Caco-2 (cell line): ENCODE data around the gene SORBS2. TPM values are rescaled to one million over a fixed set of nuclear protein-coding genes. Genes with fewer than 3 reads are reported as not detected.

Source experiments
- BruUV-seq: library from RNA; stranded (reverse); fragments of 400-500 nt; replicated peaks from 2 replicates; lab custom pipeline; 2021; lab: Mats Ljungman, UMichigan
- CTCF ChIA-PET: fragments of 300-600 bp; sonication (Branson Sonifier 250); formaldehyde crosslinking; loops from one replicate; lab custom pipeline; 2022; ENCODE audit warnings: antibody characterized with exemption; lab: Charles Lee
- POLR2A ChIA-PET: fragments of 300-600 bp; sonication (Branson Sonifier 250); formaldehyde crosslinking; loops from one replicate; lab custom pipeline; 2022; ENCODE audit warnings: antibody characterized with exemption; lab: Charles Lee
- DNase-seq, 2 experiments: peaks; one replicate each; pipeline versions ENCODE4 v3.0.0 to v3.0.0-alpha.2; 2020 to 2022
- H3K27me3 ChIP-seq: replicated peaks from 2 replicates; pipeline ENCODE4 v1.6.0; 2011; ENCODE audit warnings: low read length; ENCODE audit not compliant: control insufficient read depth, insufficient read depth
- H3K36me3 ChIP-seq: 2 replicates; pipeline ENCODE4 v1.5.1; 2011; ENCODE audit warnings: low read length; ENCODE audit not compliant: control insufficient read depth, insufficient read depth
- H3K4me1 ChIP-seq: fragments of 250-450 bp; sonication (Bioruptor Pico); 2 replicates; pipeline ENCODE4 v1.5.1; 2020; ENCODE audit warnings: mild to moderate bottlenecking
- H3K4me3 ChIP-seq: 2 replicates; pipeline ENCODE4 v1.5.1; 2011; ENCODE audit warnings: low read depth, mild to moderate bottlenecking, control low read depth, low read length
- H3K9me3 ChIP-seq: fragments of 250-450 bp; sonication (Bioruptor Pico); 2 replicates; pipeline ENCODE4 v1.5.1; 2020; ENCODE audit warnings: mild to moderate bottlenecking, moderate library complexity
- H3K27ac Mint-ChIP-seq: one replicate; pipeline ENCODE4 v1.8.0; 2022; ENCODE audit warnings: mixed read lengths; ENCODE audit not compliant: unreplicated experiment
- H3K27me3 Mint-ChIP-seq: one replicate; pipeline ENCODE4 v1.8.0; 2022; ENCODE audit warnings: mixed read lengths; ENCODE audit not compliant: insufficient read depth, unreplicated experiment
- H3K36me3 Mint-ChIP-seq: one replicate; pipeline ENCODE4 v1.8.0; 2022; ENCODE audit warnings: mild to moderate bottlenecking, mixed read lengths; ENCODE audit not compliant: insufficient read depth, unreplicated experiment
- H3K4me1 Mint-ChIP-seq: one replicate; pipeline ENCODE4 v1.8.0; 2022; ENCODE audit warnings: low read depth, mixed read lengths; ENCODE audit not compliant: unreplicated experiment
- H3K4me3 Mint-ChIP-seq: one replicate; pipeline ENCODE4 v1.8.0; 2022; ENCODE audit warnings: mild to moderate bottlenecking, moderate library complexity, mixed read lengths; ENCODE audit not compliant: unreplicated experiment
- H3K9me3 Mint-ChIP-seq: one replicate; pipeline ENCODE4 v1.8.0; 2022; ENCODE audit warnings: mixed read lengths; ENCODE audit not compliant: unreplicated experiment
- CTCF ChIP-seq, 2 experiments: fragments of 200-600 bp in 1 of 2; IDR thresholded peaks; 1 replicate in 1 of 2; 2 replicates in 1 of 2; pipeline versions ENCODE4 v1.5.1 to v1.8.0; 2011 to 2022; ENCODE audit warnings: antibody characterized with exemption in 1 of 2, control low read depth in 1 of 2, inconsistent platforms in 1 of 2, low read depth in 1 of 2, low read length in 1 of 2, mild to moderate bottlenecking in 1 of 2, moderate library complexity in 1 of 2; ENCODE audit not compliant: insufficient read depth in 1 of 2, severe bottlenecking in 1 of 2, unreplicated experiment in 1 of 2
- intact Hi-C: fragments of 100-400 bp; cut with micrococcal nuclease; formaldehyde crosslinking; loops from one replicate; pipeline ENCODE4 v1.10.0; 2022; ENCODE audit not compliant: unreplicated experiment
- total RNA-seq: library from RNA; stranded (reverse); gene quantifications from 2 replicates; pipeline ENCODE4 v1.2.3, GENCODE V29; 2022

The SORBS2 gene
- total RNA-seq, 1 experiment from 2014 or later: 47.7 TPM

- H3K4me1 Mint-ChIP-seq: no peaks in the 10 kb centered on the region
- CTCF ChIA-PET: interaction anchor here (0.5 kb wide), 1 partner anchor 440 kb away, joined by 4 read pairs; no protein-coding TSS in a partner anchor
- H3K36me3 ChIP-seq: no peaks in the 10 kb centered on the region
These were observed 235.6 kb downstream of the SORBS2 start for GRCh38 chr4:185576314-185576961.

GRCh38 chr4:185573651-185574199 lies 238.3 kb downstream of the SORBS2 start:
- Mint-ChIP-seq H3K27ac (no peak overlapping the region), H3K36me3 (no peaks in the 10 kb centered on the region), H3K27me3 (no peaks in the 10 kb centered on the region), H3K9me3 (no peaks in the 10 kb centered on the region), H3K4me1 (no peaks in the 10 kb centered on the region), H3K4me3 (no peak overlapping the region)
- TF ChIP-seq CTCF (IDR thresholded peaks at IDR 0.05; ENCODE audit: insufficient read depth in 1 of 2, low read depth in 1 of 2, low read length in 1 of 2, severe bottlenecking in 1 of 2, unreplicated experiment in 1 of 2): no peak
- no TSS peak for BruUV-seq
- Histone ChIP-seq H3K9me3 (no peaks in the 10 kb centered on the region), H3K36me3 (no peaks in the 10 kb centered on the region), H3K4me1 (no peaks in the 10 kb centered on the region), H3K27me3 (no peaks in the 10 kb centered on the region), H3K4me3 (no peak overlapping the region)
- ChIA-PET POLR2A (no interaction called here), CTCF (no interaction called here)
- intact Hi-C loops: no loop called here
- DNase-seq: peak in 1 of 2 experiments; percentile 50

More at GRCh38 chr4:185576314-185576961, 235.6 kb downstream of the SORBS2 start:
- no peak for TF ChIP-seq CTCF (IDR thresholded peaks at IDR 0.05; ENCODE audit: insufficient read depth in 1 of 2, low read depth in 1 of 2, low read length in 1 of 2, severe bottlenecking in 1 of 2, unreplicated experiment in 1 of 2)
- intact Hi-C loops: no loop called here
- Mint-ChIP-seq H3K27ac (no peak overlapping the region), H3K9me3 (no peaks in the 10 kb centered on the region), H3K27me3 (no peaks in the 10 kb centered on the region), H3K36me3 (no peaks in the 10 kb centered on the region), H3K4me3 (no peak overlapping the region)
- POLR2A ChIA-PET: no interaction called here
- H3K9me3 ChIP-seq: no peaks in the 10 kb centered on the region
- no peak for DNase-seq
- no peaks in the 10 kb centered on the region for H3K27me3 ChIP-seq
- no peak overlapping the region for H3K4me3 ChIP-seq
- no TSS peak for BruUV-seq
- no peaks in the 10 kb centered on the region for H3K4me1 ChIP-seq

- Mint-ChIP-seq H3K4me3 (no peak overlapping the region), H3K27me3 (no peaks in the 10 kb centered on the region), H3K36me3 (no peaks in the 10 kb centered on the region), H3K27ac (no peak overlapping the region), H3K9me3 (no peaks in the 10 kb centered on the region), H3K4me1 (peaks cover 17% of the 10 kb centered on the region)
- H3K4me1 ChIP-seq: peaks cover 21% of the 10 kb centered on the region
- no peak overlapping the region for H3K4me3 ChIP-seq
- BruUV-seq: no TSS peak
- no peaks in the 10 kb centered on the region for H3K9me3 ChIP-seq
- ChIA-PET POLR2A (no interaction called here), CTCF (no interaction called here)
- H3K36me3 ChIP-seq: no peaks in the 10 kb centered on the region
- TF ChIP-seq CTCF (IDR thresholded peaks at IDR 0.05; ENCODE audit: insufficient read depth in 1 of 2, low read depth in 1 of 2, low read length in 1 of 2, severe bottlenecking in 1 of 2, unreplicated experiment in 1 of 2): no peak
- DNase-seq: no peak
- intact Hi-C loops: no loop called here
- H3K27me3 ChIP-seq: no peaks in the 10 kb centered on the region
These were observed 241.3 kb downstream of the SORBS2 start for GRCh38 chr4:185570727-185571126.
